DND-41 (cell line): ENCODE data around the gene PQBP1.

Experiments
- ATAC-seq: fragments of 200-7000 bp; cut with Tn5 transposase; 3 replicates; pipeline ENCODE4 v1.9.1; 2021; ENCODE audit warnings: low read depth; ENCODE audit not compliant: insufficient read depth
- DNase-seq: peaks from one replicate; pipeline ENCODE4 v3.0.0-alpha.2; 2020
- H2AFZ ChIP-seq: 2 replicates; pipeline ENCODE4 v1.6.0; 2012; ENCODE audit warnings: low read depth, low read length
- H3K27ac ChIP-seq: 2 replicates; pipeline ENCODE4 v1.5.1; 2012; ENCODE audit warnings: low read length, inconsistent platforms
- H3K27me3 ChIP-seq: fragments of 200-600 bp; sonication (generic); 2 replicates; pipeline ENCODE4 v1.6.0; 2012; ENCODE audit warnings: low read length, mild to moderate bottlenecking, inconsistent platforms; ENCODE audit not compliant: insufficient read depth, poor library complexity
- H3K36me3 ChIP-seq: 2 replicates; pipeline ENCODE4 v1.5.1; 2012; ENCODE audit warnings: low read length, inconsistent platforms; ENCODE audit not compliant: insufficient read depth
- H3K4me1 ChIP-seq: 2 replicates; pipeline ENCODE4 v1.5.1; 2012; ENCODE audit warnings: mild to moderate bottlenecking, low read length; ENCODE audit not compliant: insufficient read depth
- H3K4me2 ChIP-seq: 2 replicates; pipeline ENCODE4 v1.6.0; 2012; ENCODE audit warnings: mild to moderate bottlenecking, moderate library complexity, low read length, inconsistent platforms; ENCODE audit not compliant: insufficient read depth
- H3K4me3 ChIP-seq, 2 experiments: fragments of 200-600 bp in 1 of 2; shearing (Covaris generic) in 1 of 2; 2 replicates each; pipeline ENCODE4 v1.5.1; 2012 to 2016; ENCODE audit warnings: inconsistent platforms in 2 of 2, low read length in 2 of 2, mild to moderate bottlenecking in 2 of 2, low read depth in 1 of 2, moderate library complexity in 1 of 2
- H3K79me2 ChIP-seq: 2 replicates; pipeline ENCODE4 v1.6.0; 2012; ENCODE audit warnings: low read length, inconsistent platforms; ENCODE audit not compliant: insufficient read depth
- H3K9ac ChIP-seq: 2 replicates; pipeline ENCODE4 v1.6.0; 2012; ENCODE audit warnings: low read depth, mild to moderate bottlenecking, inconsistent platforms, low read length, moderate library complexity
- H3K9me3 ChIP-seq: 2 replicates; pipeline ENCODE4 v1.5.1; 2012; ENCODE audit warnings: low read length, moderate library complexity, mild to moderate bottlenecking, inconsistent platforms; ENCODE audit not compliant: insufficient read depth, severe bottlenecking
- H4K20me1 ChIP-seq: 2 replicates; pipeline ENCODE4 v1.6.0; 2012; ENCODE audit warnings: low read length; ENCODE audit not compliant: insufficient read depth
- CTCF ChIP-seq: IDR thresholded peaks from 2 replicates; pipeline ENCODE4 v1.5.1; 2012; ENCODE audit warnings: borderline replicate concordance, low read length, moderate library complexity, mild to moderate bottlenecking; ENCODE audit not compliant: poor library complexity, severe bottlenecking; ENCODE audit errors: extremely low read depth
- EZH2 ChIP-seq: IDR thresholded peaks from 3 replicates; pipeline ENCODE4 v1.6.1; 2012; ENCODE audit warnings: borderline replicate concordance, low read depth, mild to moderate bottlenecking, moderate library complexity, low read length, inconsistent platforms; ENCODE audit not compliant: severe bottlenecking

The PQBP1 gene

DNA sequence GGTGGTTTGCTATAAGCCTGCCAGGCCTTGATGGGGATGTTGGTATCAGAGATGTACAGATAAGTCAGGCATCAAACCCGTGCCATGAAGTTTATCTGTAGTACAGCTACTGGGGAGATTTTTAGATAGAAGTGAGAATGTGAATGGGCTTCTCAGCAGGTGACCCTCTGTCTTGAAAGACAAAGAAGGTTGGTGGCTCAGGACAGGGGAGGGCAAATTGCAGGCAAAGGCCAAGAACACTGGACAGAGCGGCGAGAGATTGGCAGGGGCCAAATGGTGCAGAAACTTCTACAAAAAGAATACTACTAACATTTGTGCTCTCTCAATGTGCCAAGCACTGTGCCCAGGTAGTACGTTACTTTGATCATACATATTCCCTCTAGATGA is 23.0 kb downstream of the PQBP1 start:
- peaks cover 34% of the 10 kb centered on the region for H3K4me1 ChIP-seq
- no peak overlapping the region for H3K4me3 ChIP-seq
- peaks cover 12% of the 10 kb centered on the region for H3K79me2 ChIP-seq
- no peak overlapping the region for H3K27ac ChIP-seq
- peaks cover 10% of the 10 kb centered on the region; the same call in 1 of the 2 replicates for H4K20me1 ChIP-seq
- no peaks in the 10 kb centered on the region for H3K9me3 ChIP-seq
- ATAC-seq = no peak
- H2AFZ ChIP-seq = no peak overlapping the region
- H3K4me2 ChIP-seq = no peak overlapping the region
- no peak overlapping the region for H3K9ac ChIP-seq
- DNase-seq = no peak
- no peak for TF ChIP-seq EZH2
- TF ChIP-seq CTCF = no peak
- peaks cover 26% of the 10 kb centered on the region for H3K36me3 ChIP-seq
- H3K27me3 ChIP-seq = no peaks in the 10 kb centered on the region

DNA sequence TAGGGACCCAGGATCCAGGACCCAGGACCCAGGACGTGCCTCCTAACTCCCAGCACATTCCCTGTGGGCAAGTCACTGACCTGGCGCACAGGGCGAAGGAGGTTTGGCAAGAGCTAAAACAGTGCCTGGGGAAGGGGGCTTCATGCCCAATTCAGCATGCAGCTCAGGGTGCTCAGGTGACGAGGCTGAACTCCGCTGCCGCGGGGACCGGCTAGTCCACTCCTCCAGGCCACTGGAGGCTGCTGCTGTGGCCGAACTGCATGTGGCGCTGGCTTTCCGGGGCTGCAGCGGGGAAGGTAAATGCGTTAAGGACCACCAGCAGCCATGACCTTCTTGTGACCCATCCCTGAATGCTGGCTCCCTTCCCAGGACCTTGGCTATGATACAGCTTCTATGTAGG is 26.0 kb downstream of the PQBP1 start:
- no peak overlapping the region for H3K4me3 ChIP-seq
- peaks cover 31% of the 10 kb centered on the region for H3K36me3 ChIP-seq
- peaks cover 10% of the 10 kb centered on the region; the same call in 1 of the 2 replicates for H4K20me1 ChIP-seq
- no peak for ATAC-seq
- H3K4me2 ChIP-seq = no peak overlapping the region
- no peak overlapping the region for H3K9ac ChIP-seq
- no peaks in the 10 kb centered on the region for H3K9me3 ChIP-seq
- DNase-seq = no peak
- H2AFZ ChIP-seq = no peak overlapping the region
- H3K4me1 ChIP-seq = peaks cover 15% of the 10 kb centered on the region
- H3K27ac ChIP-seq = no peak overlapping the region
- H3K27me3 ChIP-seq = no peaks in the 10 kb centered on the region
- TF ChIP-seq EZH2 (no peak), CTCF (no peak)
- H3K79me2 ChIP-seq = no peaks in the 10 kb centered on the region

GRCh38 chrX:48924270-48924669 is 26.5 kb downstream of the PQBP1 start:
- Histone ChIP-seq H3K79me2 (no peaks in the 10 kb centered on the region), H3K4me1 (peaks cover 13% of the 10 kb centered on the region), H3K36me3 (peaks cover 31% of the 10 kb centered on the region), H4K20me1 (peaks cover 10% of the 10 kb centered on the region; the same call in 1 of the 2 replicates), H3K27ac (no peak overlapping the region), H3K27me3 (no peaks in the 10 kb centered on the region), H3K9ac (no peak overlapping the region), H2AFZ (no peak overlapping the region), H3K4me2 (no peak overlapping the region), H3K4me3 (no peak overlapping the region), H3K9me3 (no peaks in the 10 kb centered on the region)
- no peak for TF ChIP-seq CTCF
- TF ChIP-seq EZH2 = no peak
- no peak for ATAC-seq
- DNase-seq = no peak

DNA sequence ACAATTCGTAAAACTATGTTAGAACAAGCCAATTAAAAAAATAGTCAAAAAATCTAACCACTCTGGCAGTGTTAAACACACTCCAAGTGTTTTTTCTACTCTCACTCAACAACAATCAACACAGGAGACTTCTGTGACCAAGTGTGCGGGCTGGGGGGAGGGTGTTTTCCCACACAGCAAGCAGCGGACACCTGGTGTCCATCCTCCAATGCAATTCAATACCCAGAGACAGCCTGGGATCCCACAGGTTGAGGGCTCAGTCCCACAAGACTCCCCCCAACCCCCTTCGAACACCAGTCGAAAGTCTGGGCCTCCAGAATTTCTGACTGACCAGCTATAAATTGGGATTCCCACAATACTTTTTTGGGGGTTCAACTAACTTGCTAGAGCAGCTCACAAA is 29.4 kb downstream of the PQBP1 start:
- Histone ChIP-seq H2AFZ (no peak overlapping the region), H4K20me1 (no peaks in the 10 kb centered on the region; the same call in 1 of the 2 replicates), H3K36me3 (peaks cover 41% of the 10 kb centered on the region), H3K4me1 (no peaks in the 10 kb centered on the region), H3K79me2 (no peaks in the 10 kb centered on the region), H3K27me3 (no peaks in the 10 kb centered on the region), H3K9ac (no peak overlapping the region), H3K4me3 (no peak overlapping the region), H3K9me3 (no peaks in the 10 kb centered on the region), H3K4me2 (no peak overlapping the region), H3K27ac (no peak overlapping the region)
- no peak for TF ChIP-seq EZH2
- no peak for TF ChIP-seq CTCF
- ATAC-seq (no peak), DNase-seq (no peak)
